ENCODE measurements around the gene NISCH. TPM values are rescaled to one million over a fixed set of nuclear protein-coding genes. Genes with fewer than 3 reads are reported as not detected.

The NISCH gene
- total RNA-seq, 1 experiment from 2014 or later: 63.4 TPM

GRCh38 chr3:52442409-52443267 lies 12.8 kb upstream of the NISCH start:
- in situ Hi-C loops (cut with HindIII; ENCODE audit: low pct_unique_long_range_greater_than_20kb, low sequenced_read_pairs) (no loop called here), intact Hi-C loops (cut with micrococcal nuclease; ENCODE audit: unreplicated experiment) (no loop called here)
- POLR2A ChIA-PET: no interaction called here
- no peaks in the 10 kb centered on the region for H3K27me3 ChIP-seq (ENCODE audit: control insufficient read depth, insufficient read depth, low read length)
- TF ChIP-seq TCF7L2 (IDR thresholded peaks at IDR 0.05; ENCODE audit: low read depth, low read length): no peak
- TF ChIP-seq SIN3A (IDR thresholded peaks at IDR 0.05; ENCODE audit: borderline replicate concordance, insufficient read depth, low read depth, low read length): no peak
- TF ChIP-seq CTCF (IDR thresholded peaks at IDR 0.05): no peak
- no peak for TF ChIP-seq REST (IDR thresholded peaks at IDR 0.05; ENCODE audit: insufficient read depth in 1 of 2, low read depth in 2 of 2, low read length in 1 of 2)
- TF ChIP-seq POLR2AphosphoS5 (IDR thresholded peaks at IDR 0.05; ENCODE audit: low read depth, low read length): no peak
- no peaks in the 10 kb centered on the region for H3K9me3 ChIP-seq (ENCODE audit: control insufficient read depth, insufficient read depth, low read depth, low read length)
- CTCF ChIA-PET: no interaction called here
- ATAC-seq (no peak), DNase-seq (ENCODE audit: low read depth, low spot score) (no peak)
- no peak overlapping the region for H3K27ac ChIP-seq (ENCODE audit: low read length)
- no peaks in the 10 kb centered on the region for H3K36me3 ChIP-seq (ENCODE audit: control insufficient read depth, insufficient read depth, low read length)
- H3K4me3 ChIP-seq (ENCODE audit: low read depth in 2 of 2, low read length in 2 of 2): no peak overlapping the region
- BruUV-seq (replicated peaks): no TSS peak
- H3K4me1 ChIP-seq (ENCODE audit: control insufficient read depth, insufficient read depth, low read length): no peaks in the 10 kb centered on the region

- BruUV-seq (replicated peaks): no TSS peak
- intact Hi-C loops (cut with micrococcal nuclease; ENCODE audit: unreplicated experiment): no loop called here
- DNase-seq (ENCODE audit: low read depth, low spot score) (no peak), ATAC-seq (no peak)
- Histone ChIP-seq H3K27me3 (ENCODE audit: control insufficient read depth, insufficient read depth, low read length) (no peaks in the 10 kb centered on the region), H3K9me3 (ENCODE audit: control insufficient read depth, insufficient read depth, low read depth, low read length) (no peaks in the 10 kb centered on the region), H3K4me3 (ENCODE audit: low read depth in 2 of 2, low read length in 2 of 2) (no peak overlapping the region), H3K36me3 (ENCODE audit: control insufficient read depth, insufficient read depth, low read length) (no peaks in the 10 kb centered on the region), H3K4me1 (ENCODE audit: control insufficient read depth, insufficient read depth, low read length) (no peaks in the 10 kb centered on the region), H3K27ac (ENCODE audit: low read length) (no peak overlapping the region)
- ChIA-PET POLR2A (no interaction called here), CTCF (no interaction called here)
- in situ Hi-C loops (cut with HindIII; ENCODE audit: low pct_unique_long_range_greater_than_20kb, low sequenced_read_pairs): no loop called here
- no peak for TF ChIP-seq SIN3A (IDR thresholded peaks at IDR 0.05; ENCODE audit: borderline replicate concordance, insufficient read depth, low read depth, low read length)
- no peak for TF ChIP-seq POLR2AphosphoS5 (IDR thresholded peaks at IDR 0.05; ENCODE audit: low read depth, low read length)
- TF ChIP-seq REST (IDR thresholded peaks at IDR 0.05; ENCODE audit: insufficient read depth in 1 of 2, low read depth in 2 of 2, low read length in 1 of 2): no peak
- TF ChIP-seq TCF7L2 (IDR thresholded peaks at IDR 0.05; ENCODE audit: low read depth, low read length): no peak
- TF ChIP-seq CTCF (IDR thresholded peaks at IDR 0.05): no peak
Observed at GRCh38 chr3:52443268-52443610, 12.2 kb upstream of the NISCH start.

Measured in Panc1 (cell line).